ENCODE results near the gene LSM4. TPM values are rescaled to one million over a fixed set of nuclear protein-coding genes. Genes with fewer than 3 reads are reported as not detected.

LSM4 gene
- polyA plus RNA-seq, 1 experiment: 69.3 TPM

DNA sequence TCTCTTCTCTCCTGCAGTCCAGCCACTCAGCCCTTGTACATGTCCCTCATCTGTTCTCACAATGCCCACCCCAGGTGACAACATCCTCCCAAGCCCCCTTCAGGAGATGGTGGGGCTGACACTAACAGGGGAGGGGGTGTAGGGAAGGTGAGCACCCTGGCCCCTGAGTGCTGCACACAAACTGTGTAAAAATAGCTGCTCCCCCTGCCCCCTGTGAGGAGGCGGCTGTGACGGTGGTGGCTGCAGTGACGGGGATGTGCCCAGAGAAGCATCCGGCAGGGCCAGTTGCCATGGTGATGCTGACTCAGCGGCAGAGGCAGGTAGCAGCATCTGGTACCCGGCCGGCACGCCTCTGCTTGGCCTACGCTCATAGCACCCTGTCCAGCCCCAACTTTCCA lies 28.4 kb downstream of the LSM4 start:
- no peaks in the 10 kb centered on the region for H3K27me3 ChIP-seq (ENCODE audit: control insufficient read depth, insufficient read depth, low read length)
- no peaks in the 10 kb centered on the region for H3K9me3 ChIP-seq (ENCODE audit: control insufficient read depth, insufficient read depth, low read length)
- ChIA-PET CTCF (interaction anchor here (4.0 kb wide), 1 partner anchor 15 kb away, joined by 32 read pairs; no protein-coding TSS in a partner anchor), POLR2A (interaction anchor here (4.4 kb wide), 1 partner anchor 14 kb away, joined by 130 read pairs; the partner anchor contains the start of gene JUND)
- TF ChIP-seq, protein P1, sequence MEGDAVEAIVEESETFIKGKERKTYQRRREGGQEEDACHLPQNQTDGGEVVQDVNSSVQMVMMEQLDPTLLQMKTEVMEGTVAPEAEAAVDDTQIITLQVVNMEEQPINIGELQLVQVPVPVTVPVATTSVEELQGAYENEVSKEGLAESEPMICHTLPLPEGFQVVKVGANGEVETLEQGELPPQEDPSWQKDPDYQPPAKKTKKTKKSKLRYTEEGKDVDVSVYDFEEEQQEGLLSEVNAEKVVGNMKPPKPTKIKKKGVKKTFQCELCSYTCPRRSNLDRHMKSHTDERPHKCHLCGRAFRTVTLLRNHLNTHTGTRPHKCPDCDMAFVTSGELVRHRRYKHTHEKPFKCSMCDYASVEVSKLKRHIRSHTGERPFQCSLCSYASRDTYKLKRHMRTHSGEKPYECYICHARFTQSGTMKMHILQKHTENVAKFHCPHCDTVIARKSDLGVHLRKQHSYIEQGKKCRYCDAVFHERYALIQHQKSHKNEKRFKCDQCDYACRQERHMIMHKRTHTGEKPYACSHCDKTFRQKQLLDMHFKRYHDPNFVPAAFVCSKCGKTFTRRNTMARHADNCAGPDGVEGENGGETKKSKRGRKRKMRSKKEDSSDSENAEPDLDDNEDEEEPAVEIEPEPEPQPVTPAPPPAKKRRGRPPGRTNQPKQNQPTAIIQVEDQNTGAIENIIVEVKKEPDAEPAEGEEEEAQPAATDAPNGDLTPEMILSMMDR (IDR thresholded peaks at IDR 0.05; ENCODE audit: low read depth, low read length): no peak
- DNase-seq (ENCODE audit: low read depth, low spot score): no peak
- no peak overlapping the region for H3K4me3 ChIP-seq (ENCODE audit: low read depth, low read length)
- no peak overlapping the region for H3K27ac ChIP-seq (ENCODE audit: low read depth, low read length)

DNA sequence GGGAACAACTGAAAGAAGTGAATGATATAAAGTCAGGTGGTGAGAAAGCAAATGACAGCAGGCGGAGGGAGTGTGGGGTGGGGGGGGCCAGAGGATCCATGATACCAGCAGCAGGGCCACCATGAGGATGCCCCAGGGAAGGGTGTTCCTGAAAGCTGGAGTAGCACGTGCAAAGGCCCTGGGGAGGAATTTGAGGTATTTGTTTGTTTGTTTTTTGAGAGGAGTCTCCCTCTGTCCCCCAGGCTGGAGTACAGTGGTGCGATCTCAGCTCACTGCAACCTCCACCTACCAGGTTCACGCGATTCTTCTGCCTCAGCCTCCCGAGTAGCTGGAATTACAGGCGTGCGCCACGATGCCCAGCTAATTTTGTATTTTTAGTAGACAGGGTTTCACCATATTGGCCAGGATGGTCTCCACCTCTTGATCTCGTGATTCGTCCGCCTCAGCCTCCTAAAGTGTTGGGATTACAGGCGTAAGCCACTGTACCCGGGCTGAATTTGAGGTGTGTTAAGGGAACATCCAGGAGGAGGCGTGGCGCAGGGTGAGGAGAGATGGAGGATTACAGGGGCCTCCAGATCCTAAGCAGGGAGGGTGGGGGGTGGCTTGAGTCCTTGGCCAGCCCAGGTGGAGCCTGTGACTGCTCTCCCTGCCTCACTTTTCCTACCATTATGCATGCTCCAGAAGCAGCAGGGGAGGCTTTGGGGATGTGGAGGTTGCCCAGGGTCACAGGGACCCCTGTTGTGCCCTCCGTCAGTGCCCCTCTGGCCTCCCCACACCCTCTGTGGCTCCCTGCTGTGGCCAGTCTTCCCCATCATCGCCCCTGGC lies 29.0 kb downstream of the LSM4 start:
- TF ChIP-seq, protein P1 (IDR thresholded peaks at IDR 0.05; ENCODE audit: low read depth, low read length): no peak

DNA sequence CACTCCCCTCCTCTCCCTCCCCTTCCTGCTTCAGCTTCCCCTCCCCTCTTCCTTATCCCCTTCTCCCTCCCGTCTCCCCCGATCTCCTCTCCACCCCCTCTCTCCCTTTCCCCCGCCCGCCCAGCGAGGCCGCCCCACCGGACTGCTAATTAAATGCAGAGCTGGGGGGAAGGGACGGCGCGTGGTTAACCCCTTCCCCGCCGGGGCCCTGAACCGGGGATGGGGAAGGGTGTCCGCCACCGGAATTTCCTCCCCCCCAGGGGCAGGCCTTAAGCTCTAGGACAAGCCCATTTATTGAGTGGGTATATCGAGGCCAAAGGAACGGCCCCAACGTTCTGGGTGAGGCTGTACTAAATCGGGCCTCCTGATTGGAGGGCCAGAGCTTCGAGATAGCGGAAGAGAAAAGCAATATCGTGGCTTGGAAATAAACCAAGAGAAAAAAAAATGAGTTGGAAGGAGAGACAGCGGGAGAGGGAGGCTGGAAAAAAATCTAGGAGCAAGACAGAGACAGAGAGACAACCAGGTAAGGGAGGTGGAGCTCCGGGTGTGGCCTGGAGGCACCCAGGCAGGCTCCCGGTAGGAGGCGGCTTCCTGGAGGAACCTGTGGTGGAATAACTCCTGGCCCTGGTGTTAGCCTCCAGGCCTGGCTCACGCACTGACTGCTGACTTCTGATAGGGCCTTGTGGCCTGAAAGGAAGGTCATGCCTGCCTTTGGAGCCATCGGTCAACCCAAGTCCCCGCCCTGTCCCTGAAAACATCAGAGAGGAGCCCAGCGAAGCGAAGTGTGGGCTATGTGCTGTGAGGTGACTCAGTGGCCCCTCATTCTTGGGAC lies 29.9 kb downstream of the LSM4 start:
- no peak for DNase-seq (ENCODE audit: low read depth, low spot score)
- TF ChIP-seq, protein P1 (IDR thresholded peaks at IDR 0.05; ENCODE audit: low read depth, low read length): no peak
- no peaks in the 10 kb centered on the region for H3K9me3 ChIP-seq (ENCODE audit: control insufficient read depth, insufficient read depth, low read length)
- H3K27ac ChIP-seq (ENCODE audit: low read depth, low read length): peak overlapping the region; percentile 94
- ChIA-PET POLR2A (interaction anchor here (1.0 to 4.4 kb wide), 7 partner anchors 9 to 99 kb away, joined by 3 to 130 read pairs (median 6); partner anchors contain the start of genes GDF15, JUND, LSM4 and MPV17L2), CTCF (interaction anchor here (0.6 to 4.0 kb wide), 7 partner anchors 14 to 180 kb away, joined by 3 to 32 read pairs (median 4); partner anchors contain the start of gene LSM4)
- H3K4me3 ChIP-seq (ENCODE audit: low read depth, low read length): peak overlapping the region; percentile 69
- no peaks in the 10 kb centered on the region for H3K27me3 ChIP-seq (ENCODE audit: control insufficient read depth, insufficient read depth, low read length)

More for the DNA sequence above, 29.0 kb downstream of the LSM4 start:
- Histone ChIP-seq H3K27me3 (ENCODE audit: control insufficient read depth, insufficient read depth, low read length) (no peaks in the 10 kb centered on the region), H3K9me3 (ENCODE audit: control insufficient read depth, insufficient read depth, low read length) (no peaks in the 10 kb centered on the region), H3K27ac (ENCODE audit: low read depth, low read length) (peak overlapping the region; percentile 94), H3K4me3 (ENCODE audit: low read depth, low read length) (no peak overlapping the region)
- DNase-seq (ENCODE audit: low read depth, low spot score): no peak
- ChIA-PET POLR2A (interaction anchor here (1.6 to 4.4 kb wide), 5 partner anchors 8 to 92 kb away, joined by 3 to 130 read pairs (median 13); partner anchors contain the start of genes GDF15, JUND and LSM4), CTCF (interaction anchor here (1.0 to 4.0 kb wide), 3 partner anchors 15 to 180 kb away, joined by 3 to 32 read pairs (median 5); no protein-coding TSS in a partner anchor)

DNA sequence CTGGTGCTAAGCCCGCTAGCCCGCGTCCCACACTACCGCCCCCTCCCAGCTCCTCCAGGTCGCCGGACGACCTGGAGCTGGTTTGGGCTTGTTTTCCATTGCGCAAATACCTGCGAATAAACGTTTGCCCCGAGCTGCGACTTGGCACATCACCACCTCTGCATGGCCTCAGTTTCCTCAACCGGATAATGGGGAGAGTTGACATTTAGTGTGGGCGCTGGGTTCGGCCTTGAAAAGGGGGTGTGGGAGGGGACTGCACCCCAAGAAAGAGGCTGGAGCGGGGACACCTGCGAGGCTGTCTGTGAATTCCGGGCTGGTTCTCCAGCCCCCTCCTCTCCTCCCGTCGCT lies 30.4 kb downstream of the LSM4 start:
- no peaks in the 10 kb centered on the region for H3K9me3 ChIP-seq (ENCODE audit: control insufficient read depth, insufficient read depth, low read length)
- CTCF ChIA-PET: interaction anchor here (0.6 to 4.0 kb wide), 5 partner anchors 13 to 128 kb away, joined by 3 to 32 read pairs (median 5); no protein-coding TSS in a partner anchor
- H3K27me3 ChIP-seq (ENCODE audit: control insufficient read depth, insufficient read depth, low read length): no peaks in the 10 kb centered on the region
- TF ChIP-seq, protein P1 (IDR thresholded peaks at IDR 0.05; ENCODE audit: low read depth, low read length): no peak
- no peak for DNase-seq (ENCODE audit: low read depth, low spot score)
- peak overlapping the region; percentile 69 for H3K4me3 ChIP-seq (ENCODE audit: low read depth, low read length)
- POLR2A ChIA-PET: interaction anchor here (0.8 to 4.4 kb wide), 9 partner anchors 10 to 99 kb away, joined by 3 to 130 read pairs (median 5); partner anchors contain the start of genes GDF15, JUND, LSM4 and MPV17L2
- peak overlapping the region; percentile 94 for H3K27ac ChIP-seq (ENCODE audit: low read depth, low read length)

All from AG04450 (cell line).